Stomach (tissue), 4 donors: ENCODE results near the gene NAV2.
A peak's percentile ranks its signal among the peaks of the same experiment; 100 is the strongest.

Experiments
- CTCF ChIP-seq, 7 experiments: fragments of 450-650 bp in 4 of 7; fragments of 200-600 bp in 3 of 7; sonication (generic) in 3 of 7; IDR thresholded peaks; one replicate each; pipeline ENCODE4 v1.5.1; 2016 to 2019; ENCODE audit warnings: antibody characterized with exemption in 7 of 7, control low read depth in 2 of 7, mild to moderate bottlenecking in 1 of 7
- POLR2A ChIP-seq, 4 donors: fragments of 450-650 bp; IDR thresholded peaks; one replicate each; pipeline ENCODE4 v1.6.1; 2016; ENCODE audit warnings: antibody characterized with exemption in 4 of 4, control low read depth in 2 of 4, mild to moderate bottlenecking in 1 of 4, moderate library complexity in 1 of 4
- POLR2AphosphoS5 ChIP-seq, 3 donors: sonication (generic); formaldehyde crosslinking; IDR thresholded peaks; one replicate each; pipeline ENCODE4 v1.6.1; 2016; ENCODE audit warnings: antibody characterized with exemption in 3 of 3

DNA sequence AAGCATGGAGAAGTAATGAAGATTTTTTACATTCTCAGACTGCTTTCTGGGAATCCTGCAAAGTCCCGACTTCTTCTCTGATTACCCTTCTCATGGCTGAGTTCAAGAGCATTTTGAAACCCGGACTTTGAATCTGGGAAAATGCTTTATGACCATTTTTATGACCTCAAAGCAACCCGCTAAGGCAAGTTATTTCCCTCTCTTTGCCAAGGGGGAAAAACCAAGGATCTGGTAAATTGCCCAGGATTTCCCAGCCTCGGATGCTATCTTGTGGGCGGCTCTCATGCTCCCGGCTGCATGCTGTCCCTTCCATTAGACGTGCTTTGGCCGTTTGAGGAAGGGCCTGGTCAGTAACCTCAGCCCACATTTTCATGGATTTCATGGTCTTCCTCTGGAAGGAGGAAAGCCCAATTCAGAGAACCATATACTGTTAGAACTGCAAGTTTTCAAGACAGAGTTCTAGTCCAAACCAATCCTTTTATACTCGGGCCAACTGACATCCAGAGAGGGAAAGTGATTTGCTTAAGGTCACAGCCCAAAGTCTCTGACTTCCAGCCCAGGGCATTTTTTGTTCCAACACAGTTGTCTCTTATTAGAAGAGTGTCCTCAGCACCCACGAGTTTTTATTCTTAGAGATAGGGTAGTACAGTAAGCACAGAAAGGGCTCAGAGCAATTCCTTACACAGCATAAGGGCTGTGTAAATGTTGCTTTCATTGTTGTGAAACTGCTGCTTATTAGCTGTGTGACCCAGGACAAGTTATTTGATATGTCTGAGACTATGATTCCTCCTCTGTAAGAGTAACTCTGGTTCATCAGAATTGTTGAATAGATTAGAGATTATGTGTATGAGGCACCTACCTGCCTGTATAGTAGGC is 77.4 kb downstream of the NAV2 start:
- no peak for TF ChIP-seq POLR2A (IDR thresholded peaks at IDR 0.05)
- TF ChIP-seq CTCF (IDR thresholded peaks at IDR 0.05), result no peak
- peak in 1 of 3 donors; percentile 22 for TF ChIP-seq POLR2AphosphoS5 (IDR thresholded peaks at IDR 0.05)
